WTC11 (cell line): ENCODE data around the gene CARD14. TPM values are rescaled to one million over a fixed set of nuclear protein-coding genes. Genes with fewer than 3 reads are reported as not detected.

ENCODE experiments used
- ATAC-seq: fragments of 200-7000 bp; cut with Tn5 transposase; 2 replicates; pipeline ENCODE4 v1.10.0; 2021; ENCODE audit warnings: mild to moderate bottlenecking, moderate library complexity
- CTCF ChIA-PET: fragments of 300-600 bp; sonication (Branson Sonifier 250); formaldehyde crosslinking; loops from one replicate; lab custom pipeline; 2021; ENCODE audit warnings: antibody characterized with exemption; lab: Charles Lee
- POLR2A ChIA-PET: fragments of 350-600 bp; sonication (Branson Sonifier 250); formaldehyde crosslinking; loops from one replicate; lab custom pipeline; 2021; ENCODE audit warnings: antibody characterized with exemption; lab: Charles Lee
- DNase-seq: peaks from one replicate; pipeline ENCODE4 v3.0.0; 2021; ENCODE audit warnings: low spot score
- H3K27ac Mint-ChIP-seq: 2 replicates; pipeline ENCODE4 v1.8.0; 2021; ENCODE audit warnings: mixed read lengths
- H3K27me3 Mint-ChIP-seq: 2 replicates; pipeline ENCODE4 v1.8.0; 2021; ENCODE audit warnings: low read depth, mild to moderate bottlenecking, moderate library complexity, mixed read lengths
- H3K36me3 Mint-ChIP-seq: 2 replicates; pipeline ENCODE4 v1.8.0; 2021; ENCODE audit warnings: mixed read lengths
- H3K4me1 Mint-ChIP-seq: 2 replicates; pipeline ENCODE4 v1.8.0; 2022; ENCODE audit warnings: mixed read lengths
- H3K4me3 Mint-ChIP-seq: 2 replicates; pipeline ENCODE4 v1.8.0; 2021; ENCODE audit warnings: mild to moderate bottlenecking, moderate library complexity, mixed read lengths
- H3K9me3 Mint-ChIP-seq: 2 replicates; pipeline ENCODE4 v1.8.0; 2021; ENCODE audit warnings: mixed read lengths
- ATF1 ChIP-seq: sonication (generic); formaldehyde crosslinking; IDR thresholded peaks from 2 replicates; pipeline ENCODE4 v1.8.1; 2023; ENCODE audit warnings: mild to moderate bottlenecking, moderate library complexity, missing genetic modification reagents
- CBFB ChIP-seq: sonication (generic); formaldehyde crosslinking; IDR thresholded peaks from 2 replicates; pipeline ENCODE4 v1.8.1; 2022; ENCODE audit warnings: mild to moderate bottlenecking, low read depth, missing genetic modification reagents
- ESRRA ChIP-seq: sonication (generic); formaldehyde crosslinking; IDR thresholded peaks from 2 replicates; pipeline ENCODE4 v1.8.1; 2022; ENCODE audit warnings: mild to moderate bottlenecking, missing genetic modification reagents, borderline replicate concordance
- ETV6 ChIP-seq: sonication (generic); formaldehyde crosslinking; IDR thresholded peaks from 2 replicates; pipeline ENCODE4 v1.8.1; 2022; ENCODE audit warnings: mild to moderate bottlenecking, missing genetic modification reagents
- FOXP1 ChIP-seq: sonication (generic); formaldehyde crosslinking; IDR thresholded peaks from 2 replicates; pipeline ENCODE4 v1.8.0; 2022; ENCODE audit warnings: missing genetic modification reagents, mild to moderate bottlenecking, moderate library complexity, borderline replicate concordance
- HMGA2 ChIP-seq: fragments of 250-450 bp; sonication (Bioruptor Pico); IDR thresholded peaks from 2 replicates; pipeline ENCODE4 v1.4.0; 2021; ENCODE audit warnings: mild to moderate bottlenecking, moderate library complexity
- JUN ChIP-seq: sonication (generic); formaldehyde crosslinking; IDR thresholded peaks from 2 replicates; pipeline ENCODE4 v1.8.0; 2023; ENCODE audit warnings: mild to moderate bottlenecking, missing genetic modification reagents
- KAT7 ChIP-seq: sonication (generic); formaldehyde crosslinking; IDR thresholded peaks from 2 replicates; pipeline ENCODE4 v1.8.1; 2023; ENCODE audit warnings: missing genetic modification reagents, mild to moderate bottlenecking, borderline replicate concordance
- NR3C1 ChIP-seq: sonication (generic); formaldehyde crosslinking; conservative IDR thresholded peaks from 2 replicates; pipeline ENCODE4 v1.8.1; 2023; ENCODE audit warnings: low read depth, mild to moderate bottlenecking, missing genetic modification reagents
- RELA ChIP-seq: sonication (generic); formaldehyde crosslinking; IDR thresholded peaks from 2 replicates; pipeline ENCODE4 v1.8.1; 2022; ENCODE audit warnings: missing genetic modification reagents, mild to moderate bottlenecking, borderline replicate concordance
- SP1 ChIP-seq: sonication (generic); formaldehyde crosslinking; conservative IDR thresholded peaks from 2 replicates; pipeline ENCODE4 v1.8.1; 2022; ENCODE audit warnings: missing genetic modification reagents
- TP53 ChIP-seq: sonication (generic); formaldehyde crosslinking; IDR thresholded peaks from 2 replicates; pipeline ENCODE4 v1.8.1; 2023; ENCODE audit warnings: mild to moderate bottlenecking, missing genetic modification reagents
- ZBTB21 ChIP-seq: sonication (generic); formaldehyde crosslinking; IDR thresholded peaks from 2 replicates; pipeline ENCODE4 v1.8.1; 2023; ENCODE audit warnings: mild to moderate bottlenecking, missing genetic modification reagents, borderline replicate concordance
- ZNF121 ChIP-seq: sonication (generic); formaldehyde crosslinking; IDR thresholded peaks from 2 replicates; pipeline ENCODE4 v1.8.0; 2023; ENCODE audit warnings: missing genetic modification reagents
- ZNF232 ChIP-seq: sonication (generic); formaldehyde crosslinking; IDR thresholded peaks from 2 replicates; pipeline ENCODE4 v1.8.0; 2022; ENCODE audit warnings: mild to moderate bottlenecking, missing genetic modification reagents
- ZNF263 ChIP-seq: sonication (generic); formaldehyde crosslinking; IDR thresholded peaks from 2 replicates; pipeline ENCODE4 v1.8.1; 2022; ENCODE audit warnings: low read depth, mild to moderate bottlenecking, moderate library complexity, missing genetic modification reagents
- ZNF396 ChIP-seq: fragments of 250-450 bp; sonication (Bioruptor Pico); IDR thresholded peaks from 2 replicates; pipeline ENCODE4 v1.8.0; 2021; ENCODE audit warnings: mild to moderate bottlenecking, moderate library complexity, borderline replicate concordance
- total RNA-seq: library from RNA; stranded (reverse); gene quantifications from 3 replicates; pipeline ENCODE4 v1.2.3, GENCODE V29; 2021
- TF ChIP-seq, protein P1 (sequence below): sonication (generic); formaldehyde crosslinking; IDR thresholded peaks from 2 replicates; pipeline ENCODE4 v1.8.0; 2022; ENCODE audit warnings: mild to moderate bottlenecking, missing genetic modification reagents
- TF ChIP-seq, protein P2 (sequence below): sonication (generic); formaldehyde crosslinking; conservative IDR thresholded peaks from 2 replicates; pipeline ENCODE4 v1.8.1; 2023; ENCODE audit warnings: mild to moderate bottlenecking, low read depth, missing genetic modification reagents, moderate library complexity
- TF ChIP-seq, protein P3 (sequence below): sonication (generic); formaldehyde crosslinking; IDR thresholded peaks from 2 replicates; pipeline ENCODE4 v1.8.0; 2023; ENCODE audit warnings: missing genetic modification reagents
- TF ChIP-seq, protein P4 (sequence below): sonication (generic); formaldehyde crosslinking; IDR thresholded peaks from 2 replicates; pipeline ENCODE4 v1.8.1; 2022; ENCODE audit warnings: mild to moderate bottlenecking, moderate library complexity, missing genetic modification reagents
- TF ChIP-seq, protein P5 (sequence below): sonication (generic); formaldehyde crosslinking; IDR thresholded peaks from 2 replicates; pipeline ENCODE4 v1.8.0; 2022; ENCODE audit warnings: mild to moderate bottlenecking, missing genetic modification reagents

CARD14 gene
- total RNA-seq, 1 experiment from 2014 or later = 0.83 TPM

DNA sequence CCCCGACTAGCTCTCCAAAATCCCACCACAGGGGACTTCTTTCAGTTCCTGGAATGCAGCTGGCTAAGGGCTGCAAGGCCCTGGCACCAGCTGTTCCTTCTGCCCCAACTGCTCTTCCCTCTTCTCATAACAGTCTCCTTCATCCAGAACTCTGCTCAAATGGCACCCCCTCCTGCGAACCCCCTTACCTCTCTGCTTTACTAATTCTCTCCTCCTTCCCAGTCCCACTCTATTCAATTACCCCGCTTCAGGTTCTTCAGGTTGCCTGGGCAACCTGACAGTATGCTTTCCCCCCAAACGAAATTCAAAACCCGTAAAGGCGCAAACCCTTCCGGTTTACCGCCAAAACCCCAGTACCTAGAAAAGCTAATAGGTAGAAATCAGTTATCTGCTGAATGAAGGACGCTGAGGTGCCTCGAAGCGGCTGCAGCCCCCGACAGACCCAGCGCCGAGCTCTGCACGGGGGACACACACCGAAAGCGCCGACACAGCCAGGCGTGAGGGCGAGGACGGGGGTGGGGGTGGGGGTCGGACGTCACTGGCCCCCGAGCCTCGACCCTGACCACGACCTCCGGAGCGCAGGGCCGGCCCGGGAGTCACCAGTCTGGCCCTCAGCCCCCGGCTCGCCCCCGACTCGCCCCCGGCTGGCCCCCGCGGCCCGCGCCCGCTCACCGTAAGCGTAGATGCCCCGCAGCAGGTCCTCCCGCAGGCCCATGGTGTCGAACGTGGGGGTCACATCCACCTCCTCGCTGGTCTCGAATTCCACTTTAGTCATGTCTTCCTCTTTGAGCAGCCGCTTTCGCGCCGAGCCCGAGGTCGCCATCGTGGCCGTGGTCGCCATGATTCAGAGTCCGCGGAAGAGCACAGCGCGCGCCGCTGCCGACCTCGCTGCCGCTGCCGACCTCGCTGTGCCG, 23.5 kb upstream of the CARD14 start:
- POLR2A ChIA-PET = interaction anchor here (0.6 to 1.4 kb wide), 6 partner anchors 13 to 209 kb away, joined by 3 to 5 read pairs (median 4); partner anchors contain the start of gene GAA
- H3K9me3 Mint-ChIP-seq = no peaks in the 10 kb centered on the region
- H3K4me3 Mint-ChIP-seq = peak overlapping the region; percentile 77
- H3K27ac Mint-ChIP-seq = peak overlapping the region; percentile 68
- no peak for DNase-seq
- H3K4me1 Mint-ChIP-seq = peaks cover 22% of the 10 kb centered on the region
- peaks cover 30% of the 10 kb centered on the region for H3K36me3 Mint-ChIP-seq
- ATAC-seq = no peak
- H3K27me3 Mint-ChIP-seq = no peaks in the 10 kb centered on the region
- CTCF ChIA-PET = interaction anchor here (0.6 to 5.6 kb wide), 8 partner anchors 20 to 215 kb away, joined by 3 to 35 read pairs (median 4); partner anchors contain the start of gene GAA
- TF ChIP-seq RELA (CRISPR knock-in tag) = peak; percentile 63; the same call in 1 of the 2 replicates
- TF ChIP-seq, protein P1, sequence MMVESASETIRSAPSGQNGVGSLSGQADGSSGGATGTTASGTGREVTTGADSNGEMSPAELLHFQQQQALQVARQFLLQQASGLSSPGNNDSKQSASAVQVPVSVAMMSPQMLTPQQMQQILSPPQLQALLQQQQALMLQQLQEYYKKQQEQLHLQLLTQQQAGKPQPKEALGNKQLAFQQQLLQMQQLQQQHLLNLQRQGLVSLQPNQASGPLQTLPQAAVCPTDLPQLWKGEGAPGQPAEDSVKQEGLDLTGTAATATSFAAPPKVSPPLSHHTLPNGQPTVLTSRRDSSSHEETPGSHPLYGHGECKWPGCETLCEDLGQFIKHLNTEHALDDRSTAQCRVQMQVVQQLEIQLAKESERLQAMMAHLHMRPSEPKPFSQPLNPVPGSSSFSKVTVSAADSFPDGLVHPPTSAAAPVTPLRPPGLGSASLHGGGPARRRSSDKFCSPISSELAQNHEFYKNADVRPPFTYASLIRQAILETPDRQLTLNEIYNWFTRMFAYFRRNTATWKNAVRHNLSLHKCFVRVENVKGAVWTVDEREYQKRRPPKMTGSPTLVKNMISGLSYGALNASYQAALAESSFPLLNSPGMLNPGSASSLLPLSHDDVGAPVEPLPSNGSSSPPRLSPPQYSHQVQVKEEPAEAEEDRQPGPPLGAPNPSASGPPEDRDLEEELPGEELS (CRISPR knock-in tag) = 0 out of 2 replicates have a peak, but pooled peaks have one; percentile 13
- TF ChIP-seq, protein P2, sequence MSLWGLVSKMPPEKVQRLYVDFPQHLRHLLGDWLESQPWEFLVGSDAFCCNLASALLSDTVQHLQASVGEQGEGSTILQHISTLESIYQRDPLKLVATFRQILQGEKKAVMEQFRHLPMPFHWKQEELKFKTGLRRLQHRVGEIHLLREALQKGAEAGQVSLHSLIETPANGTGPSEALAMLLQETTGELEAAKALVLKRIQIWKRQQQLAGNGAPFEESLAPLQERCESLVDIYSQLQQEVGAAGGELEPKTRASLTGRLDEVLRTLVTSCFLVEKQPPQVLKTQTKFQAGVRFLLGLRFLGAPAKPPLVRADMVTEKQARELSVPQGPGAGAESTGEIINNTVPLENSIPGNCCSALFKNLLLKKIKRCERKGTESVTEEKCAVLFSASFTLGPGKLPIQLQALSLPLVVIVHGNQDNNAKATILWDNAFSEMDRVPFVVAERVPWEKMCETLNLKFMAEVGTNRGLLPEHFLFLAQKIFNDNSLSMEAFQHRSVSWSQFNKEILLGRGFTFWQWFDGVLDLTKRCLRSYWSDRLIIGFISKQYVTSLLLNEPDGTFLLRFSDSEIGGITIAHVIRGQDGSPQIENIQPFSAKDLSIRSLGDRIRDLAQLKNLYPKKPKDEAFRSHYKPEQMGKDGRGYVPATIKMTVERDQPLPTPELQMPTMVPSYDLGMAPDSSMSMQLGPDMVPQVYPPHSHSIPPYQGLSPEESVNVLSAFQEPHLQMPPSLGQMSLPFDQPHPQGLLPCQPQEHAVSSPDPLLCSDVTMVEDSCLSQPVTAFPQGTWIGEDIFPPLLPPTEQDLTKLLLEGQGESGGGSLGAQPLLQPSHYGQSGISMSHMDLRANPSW = 0 out of 2 replicates have a peak, but pooled peaks have one; percentile 30
- TF ChIP-seq, protein P3, sequence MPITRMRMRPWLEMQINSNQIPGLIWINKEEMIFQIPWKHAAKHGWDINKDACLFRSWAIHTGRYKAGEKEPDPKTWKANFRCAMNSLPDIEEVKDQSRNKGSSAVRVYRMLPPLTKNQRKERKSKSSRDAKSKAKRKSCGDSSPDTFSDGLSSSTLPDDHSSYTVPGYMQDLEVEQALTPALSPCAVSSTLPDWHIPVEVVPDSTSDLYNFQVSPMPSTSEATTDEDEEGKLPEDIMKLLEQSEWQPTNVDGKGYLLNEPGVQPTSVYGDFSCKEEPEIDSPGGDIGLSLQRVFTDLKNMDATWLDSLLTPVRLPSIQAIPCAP (CRISPR knock-in tag) = no peak
- TF ChIP-seq KAT7 (CRISPR knock-in tag) = 0 out of 2 replicates have a peak, but pooled peaks have one; percentile 81
- TF ChIP-seq ZNF121 (CRISPR knock-in tag) = no peak
- TF ChIP-seq HMGA2 = no peak
- TF ChIP-seq, protein P4, sequence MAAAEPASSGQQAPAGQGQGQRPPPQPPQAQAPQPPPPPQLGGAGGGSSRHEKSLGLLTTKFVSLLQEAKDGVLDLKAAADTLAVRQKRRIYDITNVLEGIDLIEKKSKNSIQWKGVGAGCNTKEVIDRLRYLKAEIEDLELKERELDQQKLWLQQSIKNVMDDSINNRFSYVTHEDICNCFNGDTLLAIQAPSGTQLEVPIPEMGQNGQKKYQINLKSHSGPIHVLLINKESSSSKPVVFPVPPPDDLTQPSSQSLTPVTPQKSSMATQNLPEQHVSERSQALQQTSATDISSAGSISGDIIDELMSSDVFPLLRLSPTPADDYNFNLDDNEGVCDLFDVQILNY (CRISPR knock-in tag) = 0 out of 2 replicates have a peak, but pooled peaks have one; percentile 34
- TF ChIP-seq ATF1 = 0 out of 2 replicates have a peak, but pooled peaks have one; percentile 22
- TF ChIP-seq NR3C1 (CRISPR knock-in tag) = 0 out of 2 replicates have a peak, but pooled peaks have one; percentile 78
- 0 out of 2 replicates have a peak, but pooled peaks have one; percentile 54 for TF ChIP-seq JUN (CRISPR knock-in tag)
- TF ChIP-seq SP1 (CRISPR knock-in tag) = no peak
- peak; percentile 35; the same call in 1 of the 2 replicates for TF ChIP-seq CBFB (CRISPR knock-in tag)
- TF ChIP-seq, all 79 proteins: peak for 9

DNA sequence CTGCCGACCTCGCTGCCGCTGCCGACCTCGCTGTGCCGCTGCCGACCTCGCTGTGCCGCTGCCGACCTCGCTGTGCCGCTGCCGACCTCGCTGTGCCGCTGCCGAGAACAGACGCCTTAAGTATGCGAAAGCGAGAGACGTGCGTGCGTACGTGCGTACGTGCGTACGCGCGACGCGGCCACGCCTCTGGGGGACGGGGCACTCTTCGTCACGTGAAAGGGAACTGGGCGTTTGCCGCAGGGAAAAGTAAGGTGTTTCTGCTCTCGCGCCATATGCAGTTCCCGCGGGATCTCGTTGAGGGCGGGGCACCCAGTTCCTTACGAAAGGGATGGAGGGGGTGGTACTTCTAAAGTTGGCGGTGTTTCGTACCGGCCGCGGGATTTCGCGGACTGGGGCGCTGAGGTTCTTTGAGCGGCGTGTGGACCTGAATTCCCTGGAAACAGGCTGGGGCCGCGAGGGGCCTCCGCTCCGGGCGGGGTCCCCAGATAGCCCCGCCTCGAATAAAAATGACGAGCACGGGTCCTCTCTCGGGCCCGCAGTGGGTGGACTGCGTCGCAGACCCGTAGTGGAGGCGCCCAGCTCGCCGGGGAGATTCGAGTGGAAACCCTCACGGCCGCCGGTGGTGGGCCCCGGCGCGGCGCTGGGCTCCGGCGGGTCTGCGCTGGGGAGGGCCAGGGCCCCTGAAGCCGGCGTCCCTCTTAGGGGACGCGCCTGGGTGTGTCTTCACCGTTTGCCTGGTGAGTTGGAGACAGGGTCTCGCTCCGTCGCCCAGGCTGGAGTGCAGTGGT, 22.6 kb upstream of the CARD14 start, which contains the start of gene EIF4A3:
EIF4A3 (minus strand) TSS at position 94 of the 788 bp plus-strand sequence. CDS start 167 bp downstream, outside the sequence.
- peaks cover 21% of the 10 kb centered on the region for H3K36me3 Mint-ChIP-seq
- H3K27ac Mint-ChIP-seq = peak within 1 kb of the TSS; percentile 90
- CTCF ChIA-PET = interaction anchor here (5.6 kb wide), 1 partner anchor 23 kb away, joined by 35 read pairs; no protein-coding TSS in a partner anchor
- 0 out of 2 replicates have a peak, but pooled peaks cover under 1% of the 10 kb centered on the region for H3K9me3 Mint-ChIP-seq
- POLR2A ChIA-PET = interaction anchor here (1.0 kb wide), 1 partner anchor 46 kb away, joined by 3 read pairs; the partner anchor contains the start of gene GAA
- peaks cover 29% of the 10 kb centered on the region for H3K4me1 Mint-ChIP-seq
- peak; percentile 92 for ATAC-seq
- DNase-seq = peak; percentile 99
- peak within 1 kb of the TSS; percentile 77 for H3K4me3 Mint-ChIP-seq
- no peaks in the 10 kb centered on the region; the same call in 1 of the 2 replicates for H3K27me3 Mint-ChIP-seq
- TF ChIP-seq ZNF232 (CRISPR knock-in tag) = 0 out of 2 replicates have a peak, but pooled peaks have one; percentile 21
- peak; percentile 65; the same call in 1 of the 2 replicates for TF ChIP-seq FOXP1
- TF ChIP-seq ZBTB21 (CRISPR knock-in tag) = peak; percentile 91; the same call in 1 of the 2 replicates
- no peak for TF ChIP-seq ZNF396 (CRISPR knock-in tag)
- TF ChIP-seq ESRRA = no peak
- TF ChIP-seq ETV6 (CRISPR knock-in tag) = 0 out of 2 replicates have a peak, but pooled peaks have one; percentile 52
- TF ChIP-seq, protein P5, sequence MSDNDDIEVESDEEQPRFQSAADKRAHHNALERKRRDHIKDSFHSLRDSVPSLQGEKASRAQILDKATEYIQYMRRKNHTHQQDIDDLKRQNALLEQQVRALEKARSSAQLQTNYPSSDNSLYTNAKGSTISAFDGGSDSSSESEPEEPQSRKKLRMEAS = peak; percentile 86; the same call in 1 of the 2 replicates
- peak; percentile 44; the same call in 1 of the 2 replicates for TF ChIP-seq ZNF263 (CRISPR knock-in tag)
- TF ChIP-seq HMGA2 = no peak
- TF ChIP-seq TP53 (CRISPR knock-in tag) = peak; percentile 87; the same call in 1 of the 2 replicates
